ENCODE data around the gene HHIPL1.

The HHIPL1 gene

GRCh38 chr14:99691111-99691885 is 46.4 kb downstream of the HHIPL1 start:
- DNase-seq = no peak

GRCh38 chr14:99693918-99694317 is 49.0 kb downstream of the HHIPL1 start:
- no peak for DNase-seq

GRCh38 chr14:99696929-99697328 is 52.0 kb downstream of the HHIPL1 start:
- DNase-seq = no peak

GRCh38 chr14:99698236-99698635 is 53.3 kb downstream of the HHIPL1 start:
- DNase-seq = no peak

- no peak for DNase-seq
Measured at GRCh38 chr14:99698642-99699041, 53.7 kb downstream of the HHIPL1 start.

- DNase-seq = no peak
Measured at GRCh38 chr14:99699085-99699760, 54.3 kb downstream of the HHIPL1 start.

GRCh38 chr14:99699861-99700260 is 54.9 kb downstream of the HHIPL1 start:
- no peak for DNase-seq

GRCh38 chr14:99700379-99700778 is 55.5 kb downstream of the HHIPL1 start:
- DNase-seq = no peak

GRCh38 chr14:99701260-99701659 is 56.3 kb downstream of the HHIPL1 start:
- no peak for DNase-seq

GRCh38 chr14:99702115-99702514 is 57.2 kb downstream of the HHIPL1 start:
- no peak for DNase-seq

- DNase-seq = no peak
Measured at GRCh38 chr14:99703381-99703780, 58.5 kb downstream of the HHIPL1 start.

GRCh38 chr14:99704037-99704436 is 59.1 kb downstream of the HHIPL1 start:
- no peak for DNase-seq

GRCh38 chr14:99706107-99706900 is 61.4 kb downstream of the HHIPL1 start:
- DNase-seq = no peak

- DNase-seq = no peak
Measured at GRCh38 chr14:99707420-99707819, 62.5 kb downstream of the HHIPL1 start.

GRCh38 chr14:99707921-99708320 is 63.0 kb downstream of the HHIPL1 start:
- no peak for DNase-seq

GRCh38 chr14:99708449-99708848 is 63.5 kb downstream of the HHIPL1 start:
- no peak for DNase-seq

- DNase-seq = no peak
Measured at GRCh38 chr14:99713972-99714371, 69.0 kb downstream of the HHIPL1 start.

- DNase-seq = no peak
Measured at GRCh38 chr14:99715266-99716000, 70.5 kb downstream of the HHIPL1 start.

- DNase-seq = no peak
Measured at GRCh38 chr14:99716091-99716849, 71.3 kb downstream of the HHIPL1 start.

GRCh38 chr14:99716850-99717681 is 72.1 kb downstream of the HHIPL1 start:
- no peak for DNase-seq

- no peak for DNase-seq
Measured at GRCh38 chr14:99717682-99718013, 72.7 kb downstream of the HHIPL1 start.

Data from CD4-positive, alpha-beta T cell treated with Interleukin-12 subunit alpha and Interleukin-12 subunit beta, for 1 hour (primary cell).